CD14-positive monocyte (primary cell): ENCODE results near the gene CDH11. TPM values are rescaled to one million over a fixed set of nuclear protein-coding genes. Genes with fewer than 3 reads are reported as not detected.

Experiments used
- DNase-seq, 3 donors: peaks; one replicate each; pipeline ENCODE4 v3.0.0-alpha.2; 2011 to 2022
- H2AFZ ChIP-seq: 2 replicates; pipeline ENCODE4 v1.6.0; 2012; ENCODE audit warnings: mild to moderate bottlenecking, low read depth, low read length, inconsistent platforms; ENCODE audit not compliant: insufficient read depth, poor library complexity, severe bottlenecking
- H3K27ac ChIP-seq, 2 donors: 1 replicate in 1 of 2; 2 replicates in 1 of 2; pipeline ENCODE4 v1.5.1; 2012 to 2013; ENCODE audit warnings: low read length in 2 of 2, control low read depth in 1 of 2, inconsistent platforms in 1 of 2, low read depth in 1 of 2, mild to moderate bottlenecking in 1 of 2
- H3K27me3 ChIP-seq, 2 donors: one replicate each; pipeline versions ENCODE4 v1.6.0 to v1.6.1; 2011 to 2013; ENCODE audit warnings: low read length in 2 of 2; ENCODE audit not compliant: control insufficient read depth in 2 of 2, insufficient read depth in 2 of 2
- H3K36me3 ChIP-seq, 2 donors: replicated peaks in 1 of 2; 1 replicate in 1 of 2; 2 replicates in 1 of 2; pipeline versions ENCODE4 v1.5.1 to v1.6.1; 2012 to 2013; ENCODE audit warnings: low read length in 2 of 2, control low read depth in 1 of 2, inconsistent platforms in 1 of 2, mild to moderate bottlenecking in 1 of 2; ENCODE audit not compliant: insufficient read depth in 2 of 2, control insufficient read depth in 1 of 2
- H3K4me1 ChIP-seq, 2 donors: 1 replicate in 1 of 2; 2 replicates in 1 of 2; pipeline versions ENCODE4 v1.5.1 to v1.6.1; 2012 to 2013; ENCODE audit warnings: low read length in 2 of 2, control low read depth in 1 of 2, inconsistent platforms in 1 of 2, mild to moderate bottlenecking in 1 of 2, moderate library complexity in 1 of 2; ENCODE audit not compliant: insufficient read depth in 2 of 2, control insufficient read depth in 1 of 2
- H3K4me2 ChIP-seq: replicated peaks from 2 replicates; pipeline ENCODE3; 2012; ENCODE audit warnings: low read length, moderate library complexity, mild to moderate bottlenecking; ENCODE audit not compliant: poor library complexity, severe bottlenecking; ENCODE audit errors: extremely low read depth
- H3K4me3 ChIP-seq, 3 experiments: fragments of 200-600 bp in 1 of 3; sonication (generic) in 1 of 3; replicated peaks in 1 of 3; 1 replicate in 2 of 3; 2 replicates in 1 of 3; pipeline ENCODE4 v1.5.1; 2011 to 2013; ENCODE audit warnings: low read length in 3 of 3, mild to moderate bottlenecking in 3 of 3, control low read depth in 2 of 3, low read depth in 2 of 3, inconsistent platforms in 1 of 3, moderate library complexity in 1 of 3
- H3K79me2 ChIP-seq: 2 replicates; pipeline ENCODE4 v1.6.0; 2012; ENCODE audit warnings: mild to moderate bottlenecking, control low read depth, inconsistent platforms, low read length, moderate library complexity; ENCODE audit not compliant: insufficient read depth
- H3K9ac ChIP-seq: 2 replicates; pipeline ENCODE4 v1.6.0; 2017; ENCODE audit warnings: low read length, mild to moderate bottlenecking; ENCODE audit not compliant: insufficient read depth, poor library complexity, severe bottlenecking
- H3K9me3 ChIP-seq, 2 donors: replicated peaks in 1 of 2; 1 replicate in 1 of 2; 2 replicates in 1 of 2; pipeline versions ENCODE4 v1.5.1 to v1.6.1; 2012 to 2013; ENCODE audit warnings: low read length in 2 of 2, control low read depth in 1 of 2; ENCODE audit not compliant: control insufficient read depth in 1 of 2, insufficient read depth in 1 of 2
- H4K20me1 ChIP-seq: 2 replicates; pipeline ENCODE4 v1.6.0; 2012; ENCODE audit warnings: mild to moderate bottlenecking, low read length, control low read depth, moderate library complexity; ENCODE audit not compliant: insufficient read depth
- H3K27ac Mint-ChIP-seq, 7 donors: one replicate each; pipeline ENCODE4 v1.8.0; 2020; ENCODE audit warnings: mild to moderate bottlenecking in 7 of 7, mixed read lengths in 7 of 7, moderate library complexity in 6 of 7, inconsistent platforms in 2 of 7
- H3K27me3 Mint-ChIP-seq, 3 donors: one replicate each; pipeline ENCODE4 v1.8.0; 2021 to 2022; ENCODE audit warnings: low read depth in 3 of 3, mild to moderate bottlenecking in 3 of 3, mixed read lengths in 3 of 3, moderate library complexity in 3 of 3, inconsistent platforms in 1 of 3
- H3K36me3 Mint-ChIP-seq, 2 donors: one replicate each; pipeline ENCODE4 v1.8.0; 2020; ENCODE audit warnings: mixed read lengths in 2 of 2, inconsistent platforms in 1 of 2, mild to moderate bottlenecking in 1 of 2
- H3K4me1 Mint-ChIP-seq: one replicate; pipeline ENCODE4 v1.8.0; 2020; ENCODE audit warnings: mild to moderate bottlenecking, mixed read lengths
- H3K4me3 Mint-ChIP-seq, 2 donors: one replicate each; pipeline ENCODE4 v1.8.0; 2020; ENCODE audit warnings: mild to moderate bottlenecking in 2 of 2, mixed read lengths in 2 of 2, moderate library complexity in 1 of 2
- H3K9me3 Mint-ChIP-seq, 7 donors: one replicate each; pipeline ENCODE4 v1.8.0; 2020 to 2022; ENCODE audit warnings: mixed read lengths in 7 of 7, mild to moderate bottlenecking in 6 of 7, moderate library complexity in 6 of 7, inconsistent platforms in 2 of 7
- CTCF ChIP-seq: fragments of 200-600 bp; IDR thresholded peaks from one replicate; pipeline ENCODE4 v1.8.0; 2022; ENCODE audit warnings: antibody characterized with exemption, mild to moderate bottlenecking
- WGBS: methylation state at CpG from one replicate; pipeline ENCODE4 v1.1.5; 2013; ENCODE audit warnings: missing lambda C conversion rate; ENCODE audit not compliant: insufficient coverage; 5-methylcytosine and 5-hydroxymethylcytosine counted together
- intact Hi-C, 2 donors: fragments of 100-400 bp; cut with micrococcal nuclease; formaldehyde crosslinking; loops; one replicate each; pipeline versions ENCODE4 v1.15.0 to v1.15.1; 2023
- polyA plus RNA-seq, 3 donors: library from polyadenylated mRNA; depleted of rRNA in 1 of 3; unstranded in 2 of 3; stranded (reverse) in 1 of 3; fragments of 300-500 nt in 2 of 3; fragments of >200 nt in 1 of 3; fragmentation: Illumina TruSeq in 2 of 3; gene quantifications; 1 replicate in 2 of 3; 2 replicates in 1 of 3; pipeline ENCODE4 v1.2.3, GENCODE V29; 2012 to 2021

CDH11 gene
- polyA plus RNA-seq, 3 donors = not detected

- Histone ChIP-seq H3K27me3 (no peaks in the 10 kb centered on the region), H3K36me3 (no peaks in the 10 kb centered on the region), H3K79me2 (no peaks in the 10 kb centered on the region), H3K9me3 (no peaks in the 10 kb centered on the region), H3K4me1 (no peaks in the 10 kb centered on the region), H3K27ac (no peak overlapping the region), H2AFZ (no peak overlapping the region), H3K9ac (no peak overlapping the region), H4K20me1 (no peaks in the 10 kb centered on the region), H3K4me2 (no peak overlapping the region), H3K4me3 (no peak overlapping the region)
- peaks cover 0 to 1% (median 0%) of the 10 kb centered on the region in 3 donors for H3K27me3 Mint-ChIP-seq
- no peak for DNase-seq
- peak overlapping the region in 1 of 7 donors; percentile 29 for H3K27ac Mint-ChIP-seq
- H3K9me3 Mint-ChIP-seq = peaks cover 0 to 3% (median 2%) of the 10 kb centered on the region in 7 donors
- intact Hi-C loops = no loop called here
- TF ChIP-seq CTCF = no peak
- no peaks in the 10 kb centered on the region for H3K36me3 Mint-ChIP-seq
- H3K4me1 Mint-ChIP-seq = no peaks in the 10 kb centered on the region
- H3K4me3 Mint-ChIP-seq = no peak overlapping the region
Measured at GRCh38 chr16:65101009-65101408, 20.9 kb downstream of the CDH11 start.

- H3K36me3 ChIP-seq = no peaks in the 10 kb centered on the region
- H4K20me1 ChIP-seq = no peaks in the 10 kb centered on the region
- H3K4me3 ChIP-seq = no peak overlapping the region
- Mint-ChIP-seq H3K9me3 (peaks cover 0 to 3% (median 2%) of the 10 kb centered on the region in 7 donors), H3K27ac (no peak overlapping the region), H3K4me1 (no peaks in the 10 kb centered on the region), H3K4me3 (no peak overlapping the region), H3K36me3 (no peaks in the 10 kb centered on the region), H3K27me3 (peaks cover 0 to 1% (median 0%) of the 10 kb centered on the region in 3 donors)
- no peak for DNase-seq
- no peak overlapping the region for H3K4me2 ChIP-seq
- no peak overlapping the region for H3K27ac ChIP-seq
- intact Hi-C loops = no loop called here
- TF ChIP-seq CTCF = no peak
- no peak overlapping the region for H2AFZ ChIP-seq
- no peaks in the 10 kb centered on the region for H3K79me2 ChIP-seq
- no peaks in the 10 kb centered on the region for H3K4me1 ChIP-seq
- 65% methylated on average over 2 of the region's 2 CpGs for WGBS
- no peaks in the 10 kb centered on the region for H3K27me3 ChIP-seq
- no peaks in the 10 kb centered on the region for H3K9me3 ChIP-seq
- no peak overlapping the region for H3K9ac ChIP-seq
Measured at GRCh38 chr16:65099607-65100006, 22.3 kb downstream of the CDH11 start.
